Activated T-cell treated with anti-CD3 and anti-CD28 coated beads, Interleukin-2, amount 50 U/mL, for 4 hours (primary cell): ENCODE measurements around the gene CNTNAP2. TPM values are rescaled to one million over a fixed set of nuclear protein-coding genes. Genes with fewer than 3 reads are reported as not detected.

Experiments used
- ATAC-seq, 2 donors: fragments of 200-7000 bp; cut with Tn5 transposase; one replicate each; pipeline ENCODE4 v1.10.0; 2021
- DNase-seq: peaks from one replicate; pipeline ENCODE4 v3.0.0-alpha.2; 2020
- H3K27me3 Mint-ChIP-seq: one replicate; pipeline ENCODE4 v1.8.0; 2021; ENCODE audit warnings: low read depth, mixed read lengths
- H3K36me3 Mint-ChIP-seq: one replicate; pipeline ENCODE4 v1.8.0; 2022; ENCODE audit warnings: mixed read lengths; ENCODE audit not compliant: insufficient read depth
- H3K4me1 Mint-ChIP-seq: one replicate; pipeline ENCODE4 v1.8.0; 2021; ENCODE audit warnings: low read depth, mixed read lengths
- H3K4me3 Mint-ChIP-seq: one replicate; pipeline ENCODE4 v1.8.0; 2021; ENCODE audit warnings: mild to moderate bottlenecking, moderate library complexity, mixed read lengths
- H3K9me3 Mint-ChIP-seq: one replicate; pipeline ENCODE4 v1.8.0; 2021; ENCODE audit warnings: mixed read lengths
- total RNA-seq, 3 donors: library from RNA; stranded (reverse); gene quantifications; one replicate each; pipeline ENCODE4 v1.2.1, GENCODE V29; 2021

The CNTNAP2 gene
- total RNA-seq, 3 donors from 2014 or later, result not detected

- no peak overlapping the region for H3K4me3 Mint-ChIP-seq
- ATAC-seq, result no peak
- H3K9me3 Mint-ChIP-seq, result peaks cover 15% of the 10 kb centered on the region
- no peaks in the 10 kb centered on the region for H3K4me1 Mint-ChIP-seq
- H3K27me3 Mint-ChIP-seq, result no peaks in the 10 kb centered on the region
- H3K36me3 Mint-ChIP-seq, result no peaks in the 10 kb centered on the region
- no peak for DNase-seq
Observed at GRCh38 chr7:147012666-147013065, 896.1 kb downstream of the CNTNAP2 start.

GRCh38 chr7:147013825-147014224, 897.2 kb downstream of the CNTNAP2 start:
- peaks cover 18% of the 10 kb centered on the region for H3K9me3 Mint-ChIP-seq
- H3K4me1 Mint-ChIP-seq, result no peaks in the 10 kb centered on the region
- no peaks in the 10 kb centered on the region for H3K27me3 Mint-ChIP-seq
- no peak overlapping the region for H3K4me3 Mint-ChIP-seq
- ATAC-seq (no peak), DNase-seq (no peak)
- no peaks in the 10 kb centered on the region for H3K36me3 Mint-ChIP-seq

DNA sequence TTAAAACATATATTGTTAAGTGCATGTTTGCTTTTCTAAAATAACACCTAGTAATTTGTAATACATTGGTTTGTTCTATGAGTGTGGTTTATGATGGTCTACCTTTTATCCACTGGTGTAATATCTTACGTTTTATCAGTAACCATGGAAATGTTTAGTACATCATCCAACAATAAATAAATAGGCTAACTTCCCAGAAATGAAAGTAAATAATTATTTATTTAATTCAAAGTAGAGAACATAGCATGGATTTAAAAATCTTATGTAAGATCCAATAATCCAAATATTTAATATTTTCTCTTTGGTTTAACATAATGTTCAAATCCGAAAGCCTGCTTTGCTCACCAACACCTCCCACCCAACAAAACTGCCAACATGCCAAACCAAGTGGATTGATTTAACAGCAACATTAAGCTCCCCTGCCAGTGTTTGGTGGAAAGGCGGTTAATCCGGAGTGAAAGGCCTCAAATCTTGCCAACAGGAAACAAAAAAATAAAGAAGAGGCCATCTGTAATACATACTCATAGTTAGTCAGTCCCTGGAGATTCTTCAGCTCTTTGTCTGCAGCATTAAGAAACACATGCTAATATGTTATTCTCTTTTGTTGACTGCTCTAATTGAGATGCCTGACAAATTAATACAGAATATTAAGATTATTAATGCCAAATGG, 897.8 kb downstream of the CNTNAP2 start:
- ATAC-seq (no peak), DNase-seq (no peak)
- H3K9me3 Mint-ChIP-seq, result peaks cover 15% of the 10 kb centered on the region
- no peaks in the 10 kb centered on the region for H3K27me3 Mint-ChIP-seq
- no peaks in the 10 kb centered on the region for H3K36me3 Mint-ChIP-seq
- H3K4me3 Mint-ChIP-seq, result no peak overlapping the region
- H3K4me1 Mint-ChIP-seq, result no peaks in the 10 kb centered on the region

DNA sequence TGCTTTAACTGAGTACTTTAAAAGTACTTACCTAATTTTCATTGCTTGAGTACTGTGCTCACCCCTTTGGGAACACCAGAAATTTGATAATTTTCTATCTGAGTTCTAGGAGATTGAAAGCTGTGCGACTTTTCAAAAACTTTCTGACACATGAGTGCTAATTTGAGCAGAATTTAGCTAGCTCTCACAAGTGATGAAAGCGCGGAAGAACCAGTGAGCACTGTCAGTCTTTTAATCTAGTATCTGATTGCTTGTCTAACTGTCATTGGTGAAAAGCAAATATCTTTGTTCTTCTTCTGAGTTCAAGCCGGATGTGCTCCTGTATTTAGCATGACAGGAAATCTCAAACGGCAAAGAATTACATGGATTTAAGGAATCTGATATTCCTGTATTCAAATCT, 899.4 kb downstream of the CNTNAP2 start:
- no peaks in the 10 kb centered on the region for H3K36me3 Mint-ChIP-seq
- H3K9me3 Mint-ChIP-seq, result peaks cover 8% of the 10 kb centered on the region
- DNase-seq (no peak), ATAC-seq (no peak)
- H3K4me1 Mint-ChIP-seq, result no peaks in the 10 kb centered on the region
- no peak overlapping the region for H3K4me3 Mint-ChIP-seq
- no peaks in the 10 kb centered on the region for H3K27me3 Mint-ChIP-seq

DNA sequence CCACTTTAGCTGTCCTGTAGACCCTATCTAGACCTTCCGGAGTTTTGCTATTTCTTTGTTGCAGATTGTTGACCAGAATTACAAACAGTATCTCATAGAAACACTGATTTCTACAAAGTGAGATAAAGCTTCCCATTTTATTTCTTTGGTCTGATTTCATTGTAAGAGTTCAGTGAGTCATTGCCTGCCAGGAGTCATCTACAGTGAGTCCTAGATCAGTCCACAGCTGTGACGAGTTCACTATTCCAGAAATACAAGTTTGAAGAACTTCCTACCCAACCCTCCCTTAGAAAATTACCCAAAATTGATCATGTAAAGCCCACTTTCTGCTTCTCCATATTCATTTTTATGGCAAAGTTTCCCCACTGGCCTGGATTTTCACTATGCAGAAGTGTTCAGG, 905.5 kb downstream of the CNTNAP2 start:
- Mint-ChIP-seq H3K9me3 (peaks cover 8% of the 10 kb centered on the region), H3K4me3 (no peak overlapping the region), H3K36me3 (no peaks in the 10 kb centered on the region), H3K27me3 (no peaks in the 10 kb centered on the region), H3K4me1 (no peaks in the 10 kb centered on the region)
- ATAC-seq (no peak), DNase-seq (no peak)

GRCh38 chr7:147023440-147023839, 906.8 kb downstream of the CNTNAP2 start:
- Mint-ChIP-seq H3K27me3 (no peaks in the 10 kb centered on the region), H3K4me3 (no peak overlapping the region), H3K4me1 (no peaks in the 10 kb centered on the region), H3K9me3 (peaks cover 10% of the 10 kb centered on the region), H3K36me3 (no peaks in the 10 kb centered on the region)
- no peak for DNase-seq
- no peak for ATAC-seq

GRCh38 chr7:147029953-147030352, 913.4 kb downstream of the CNTNAP2 start:
- ATAC-seq, result no peak
- DNase-seq, result no peak
- no peak overlapping the region for H3K4me3 Mint-ChIP-seq
- no peaks in the 10 kb centered on the region for H3K27me3 Mint-ChIP-seq
- H3K36me3 Mint-ChIP-seq, result no peaks in the 10 kb centered on the region
- H3K4me1 Mint-ChIP-seq, result no peaks in the 10 kb centered on the region
- peaks cover 14% of the 10 kb centered on the region for H3K9me3 Mint-ChIP-seq

- ATAC-seq (no peak), DNase-seq (no peak)
- H3K36me3 Mint-ChIP-seq, result no peaks in the 10 kb centered on the region
- no peaks in the 10 kb centered on the region for H3K4me1 Mint-ChIP-seq
- no peak overlapping the region for H3K4me3 Mint-ChIP-seq
- peaks cover 7% of the 10 kb centered on the region for H3K9me3 Mint-ChIP-seq
- no peaks in the 10 kb centered on the region for H3K27me3 Mint-ChIP-seq
Observed at GRCh38 chr7:147033641-147034040, 917.0 kb downstream of the CNTNAP2 start.

DNA sequence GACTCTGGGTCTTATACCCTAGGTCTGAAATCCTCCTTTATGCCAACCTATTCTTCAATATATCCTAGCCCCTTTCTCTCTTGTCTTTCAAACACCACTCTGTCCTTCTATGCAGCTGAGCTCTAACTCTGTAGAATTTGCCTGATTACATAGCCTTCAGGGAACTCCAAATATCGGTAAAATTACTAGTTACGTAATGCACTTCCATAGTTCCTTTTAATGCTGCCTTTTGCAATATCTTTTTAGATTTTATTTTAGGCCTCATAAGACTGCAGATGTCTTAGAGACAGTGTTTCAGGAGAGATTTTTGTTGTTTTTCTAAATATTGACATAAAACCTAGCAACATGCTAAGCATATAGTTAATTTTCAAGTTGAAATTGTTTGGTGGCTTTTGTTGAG, 924.8 kb downstream of the CNTNAP2 start:
- H3K4me3 Mint-ChIP-seq, result no peak overlapping the region
- H3K27me3 Mint-ChIP-seq, result no peaks in the 10 kb centered on the region
- DNase-seq, result no peak
- no peaks in the 10 kb centered on the region for H3K4me1 Mint-ChIP-seq
- no peaks in the 10 kb centered on the region for H3K36me3 Mint-ChIP-seq
- H3K9me3 Mint-ChIP-seq, result peaks cover 19% of the 10 kb centered on the region
- no peak for ATAC-seq

DNA sequence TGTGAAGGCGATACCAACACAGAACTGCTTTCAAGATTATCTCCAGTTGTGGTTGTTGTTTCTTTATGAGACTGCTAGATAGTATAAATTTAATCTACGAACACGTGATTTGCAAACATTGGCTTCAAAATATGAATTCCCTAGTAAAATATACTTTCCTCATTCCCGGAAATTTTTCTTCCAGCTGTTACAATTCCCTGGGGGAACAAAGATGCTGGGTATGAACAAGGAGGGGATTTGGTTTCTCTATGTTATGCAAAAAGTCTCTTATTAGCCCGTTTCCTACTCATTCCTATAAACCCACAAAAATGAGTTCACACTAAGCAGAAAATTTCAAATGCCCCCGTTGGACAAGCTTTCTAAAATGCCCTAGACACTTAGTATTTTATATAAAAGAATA, 928.3 kb downstream of the CNTNAP2 start:
- ATAC-seq (no peak), DNase-seq (no peak)
- H3K36me3 Mint-ChIP-seq, result no peaks in the 10 kb centered on the region
- peaks cover 23% of the 10 kb centered on the region for H3K9me3 Mint-ChIP-seq
- H3K4me3 Mint-ChIP-seq, result no peak overlapping the region
- H3K27me3 Mint-ChIP-seq, result no peaks in the 10 kb centered on the region
- H3K4me1 Mint-ChIP-seq, result no peaks in the 10 kb centered on the region

DNA sequence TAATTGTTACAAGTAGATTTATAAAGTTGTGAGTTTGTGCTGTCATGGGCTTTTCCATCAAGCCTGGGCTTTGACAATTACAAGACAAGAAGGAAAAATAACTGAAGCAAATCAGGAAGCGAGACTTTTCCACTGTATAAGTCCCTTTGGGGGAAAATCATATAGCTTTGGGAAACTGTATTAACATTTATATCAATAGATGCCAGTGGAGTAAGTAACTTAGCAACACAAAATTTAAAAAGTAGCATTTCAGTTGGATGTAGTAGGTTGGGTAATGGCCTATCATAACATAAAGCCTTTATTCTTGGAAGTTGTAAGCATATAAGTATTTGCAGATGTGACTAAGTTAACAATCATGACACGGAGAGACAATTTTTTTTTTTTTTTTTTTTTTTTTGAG, 931.1 kb downstream of the CNTNAP2 start:
- H3K36me3 Mint-ChIP-seq, result no peaks in the 10 kb centered on the region
- H3K9me3 Mint-ChIP-seq, result peaks cover 19% of the 10 kb centered on the region
- ATAC-seq, result no peak
- H3K4me3 Mint-ChIP-seq, result no peak overlapping the region
- DNase-seq, result no peak
- no peaks in the 10 kb centered on the region for H3K27me3 Mint-ChIP-seq
- no peaks in the 10 kb centered on the region for H3K4me1 Mint-ChIP-seq

GRCh38 chr7:147048864-147049263, 932.3 kb downstream of the CNTNAP2 start:
- no peak overlapping the region for H3K4me3 Mint-ChIP-seq
- peaks cover 19% of the 10 kb centered on the region for H3K9me3 Mint-ChIP-seq
- no peak for ATAC-seq
- DNase-seq, result no peak
- H3K4me1 Mint-ChIP-seq, result no peaks in the 10 kb centered on the region
- no peaks in the 10 kb centered on the region for H3K36me3 Mint-ChIP-seq
- no peaks in the 10 kb centered on the region for H3K27me3 Mint-ChIP-seq

- H3K4me1 Mint-ChIP-seq, result no peaks in the 10 kb centered on the region
- H3K9me3 Mint-ChIP-seq, result peaks cover 12% of the 10 kb centered on the region
- H3K36me3 Mint-ChIP-seq, result no peaks in the 10 kb centered on the region
- no peak overlapping the region for H3K4me3 Mint-ChIP-seq
- no peaks in the 10 kb centered on the region for H3K27me3 Mint-ChIP-seq
- ATAC-seq (no peak), DNase-seq (no peak)
Observed at GRCh38 chr7:147052818-147053217, 936.2 kb downstream of the CNTNAP2 start.

DNA sequence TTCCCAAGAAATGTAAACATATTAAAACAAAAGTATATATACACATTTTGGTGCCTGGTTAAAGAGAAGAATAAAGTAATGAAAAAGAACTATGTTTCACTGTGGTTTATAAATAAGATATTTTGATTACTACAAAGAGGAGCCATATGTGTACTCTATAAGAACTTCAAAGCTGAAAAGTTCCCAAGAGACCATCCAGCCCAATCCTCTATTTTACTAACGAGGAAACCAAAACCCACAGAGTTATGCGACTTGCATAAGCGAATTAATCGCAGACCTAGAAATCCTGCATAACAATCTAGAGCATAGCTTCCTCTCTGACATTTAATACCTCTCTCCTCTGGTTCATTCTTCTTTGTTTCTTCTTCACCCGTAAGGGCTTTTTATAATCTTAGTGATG, 937.1 kb downstream of the CNTNAP2 start:
- ATAC-seq, result no peak
- H3K27me3 Mint-ChIP-seq, result no peaks in the 10 kb centered on the region
- DNase-seq, result no peak
- H3K9me3 Mint-ChIP-seq, result peaks cover 10% of the 10 kb centered on the region
- H3K36me3 Mint-ChIP-seq, result no peaks in the 10 kb centered on the region
- no peak overlapping the region for H3K4me3 Mint-ChIP-seq
- no peaks in the 10 kb centered on the region for H3K4me1 Mint-ChIP-seq

- Mint-ChIP-seq H3K36me3 (no peaks in the 10 kb centered on the region), H3K9me3 (no peaks in the 10 kb centered on the region), H3K27me3 (no peaks in the 10 kb centered on the region), H3K4me3 (no peak overlapping the region), H3K4me1 (no peaks in the 10 kb centered on the region)
- DNase-seq, result no peak
- ATAC-seq, result no peak
Observed at GRCh38 chr7:147060070-147060469, 943.5 kb downstream of the CNTNAP2 start.

DNA sequence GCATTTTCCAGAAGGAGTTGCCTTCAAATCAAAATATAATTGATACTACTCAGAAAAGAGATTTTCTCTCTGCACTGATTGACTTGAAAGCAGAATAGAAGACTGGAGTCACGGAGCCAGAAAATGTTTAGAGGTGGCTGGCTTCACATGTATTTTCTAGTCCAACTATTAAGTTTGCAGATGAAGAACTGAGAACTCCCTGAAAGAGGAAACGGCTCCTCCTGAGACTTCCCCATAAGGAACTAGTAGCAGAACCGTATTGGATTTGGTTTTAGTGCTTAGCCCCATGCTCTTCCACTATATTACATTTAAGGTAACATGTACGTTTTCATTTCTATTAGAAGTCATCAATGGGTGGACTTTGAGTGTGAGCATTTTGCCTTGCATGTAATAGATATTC, 946.3 kb downstream of the CNTNAP2 start:
- ATAC-seq, result no peak
- Mint-ChIP-seq H3K36me3 (no peaks in the 10 kb centered on the region), H3K4me1 (no peaks in the 10 kb centered on the region), H3K27me3 (no peaks in the 10 kb centered on the region), H3K9me3 (no peaks in the 10 kb centered on the region), H3K4me3 (no peak overlapping the region)
- DNase-seq, result no peak
